Adipose tissue (tissue), 3 donors: ENCODE data around the gene ACYP2. TPM values are rescaled to one million over a fixed set of nuclear protein-coding genes. Genes with fewer than 3 reads are reported as not detected.
"Not testable (repeated sequence)": the region's sequence is repeated elsewhere in the genome, so short reads cannot be mapped to it uniquely, and the experiment has no call there.

Experiments
- H3K27ac ChIP-seq: one replicate; pipeline ENCODE4 v1.5.1; 2013; ENCODE audit warnings: low read depth, low read length
- WGBS, 3 donors: extraction: QIAGEN DNeasy Blood & Tissue Kit; methylation state at CpG; one replicate each; pipeline ENCODE4 v1.1.7; 2013; 5-methylcytosine and 5-hydroxymethylcytosine counted together
- polyA plus RNA-seq, 3 donors: library from polyadenylated mRNA; stranded (reverse); fragments of 200-250 nt; gene quantifications; one replicate each; pipeline ENCODE4 v1.2.3, GENCODE V29; 2013
- donor health status: healthy with polysubstance abuse.
- donor health status: Bipolar disorder and iron deficiency.
- donor health status: healthy.

The ACYP2 gene
- polyA plus RNA-seq, 3 donors = 14.4 to 26.7 (median 26.1) TPM

DNA sequence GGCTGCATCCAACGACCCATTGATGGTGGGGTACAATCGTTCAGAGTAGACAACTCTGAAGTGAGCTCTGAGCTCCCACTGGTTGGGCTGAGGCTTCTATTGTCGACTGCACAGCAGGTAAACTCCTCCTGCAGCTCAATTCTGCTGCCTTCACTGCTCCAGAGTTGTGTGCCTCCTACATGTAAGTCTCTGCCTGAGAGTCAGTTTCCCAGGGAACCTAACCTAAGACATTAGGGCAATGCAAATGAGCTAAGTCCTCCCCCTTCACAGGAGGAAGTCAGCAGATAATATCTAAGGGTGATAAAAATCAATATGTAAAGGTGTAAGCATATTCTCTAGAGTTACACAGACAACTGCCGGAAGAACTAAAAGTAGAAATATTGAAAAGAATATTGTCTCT, 22.5 kb upstream of the ACYP2 start:
- 69 to 76% (median 75%) methylated on average over 4 of the region's 4 CpGs for WGBS, 3 donors
- no peak overlapping the region for H3K27ac ChIP-seq

- 90 to 95% (median 92%) methylated on average over 6 to 26 of the region's 30 CpGs for WGBS, 3 donors
- not testable (repeated sequence) for H3K27ac ChIP-seq
Measured at GRCh38 chr2:54095406-54095805, 20.0 kb upstream of the ACYP2 start.

DNA sequence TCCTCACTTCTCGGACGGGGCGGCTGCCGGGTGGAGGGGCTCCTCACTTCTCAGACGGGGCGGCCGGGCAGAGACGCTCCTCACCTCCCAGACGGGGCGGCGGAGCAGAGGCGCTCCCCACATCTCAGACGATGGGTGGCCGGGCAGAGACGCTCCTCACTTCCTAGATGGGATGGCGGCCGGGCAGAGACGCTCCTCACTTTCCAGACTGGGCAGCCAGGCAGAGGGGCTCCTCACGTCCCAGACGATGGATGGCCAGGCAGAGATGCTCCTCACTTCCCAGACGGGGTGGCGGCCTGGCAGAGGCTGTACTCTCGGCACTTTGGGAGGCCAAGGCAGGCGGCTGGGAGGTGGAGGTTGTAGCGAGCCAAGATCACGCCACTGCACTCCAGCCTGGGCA, 19.3 kb upstream of the ACYP2 start:
- WGBS, 3 donors = 96 to 100% (median 97%) methylated on average over 4 to 18 of the region's 26 CpGs
- not testable (repeated sequence) for H3K27ac ChIP-seq

GRCh38 chr2:54097124-54097523, 18.3 kb upstream of the ACYP2 start:
- H3K27ac ChIP-seq = no peak overlapping the region

DNA sequence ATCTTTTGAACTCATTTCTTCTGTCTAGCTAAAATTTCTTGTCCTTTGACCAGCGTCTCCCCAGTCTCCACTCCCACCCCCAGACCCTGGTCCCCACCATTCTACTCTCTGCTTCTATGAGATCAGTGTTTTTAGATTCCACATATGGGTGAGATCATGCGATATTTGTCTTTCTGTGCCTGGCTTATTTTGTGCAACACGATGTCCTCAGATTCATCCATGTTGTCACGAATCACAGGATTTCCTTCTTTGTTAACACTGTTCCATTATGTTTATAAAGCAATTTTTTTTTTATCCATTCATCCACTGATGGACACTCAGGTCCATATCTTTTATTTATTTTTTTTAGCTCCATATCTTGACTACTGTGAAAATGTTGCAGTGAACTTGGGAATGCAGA, 16.0 kb upstream of the ACYP2 start:
- H3K27ac ChIP-seq = no peak overlapping the region
- WGBS, 3 donors = 84 to 97% (median 87%) methylated on average over 4 of the region's 4 CpGs

DNA sequence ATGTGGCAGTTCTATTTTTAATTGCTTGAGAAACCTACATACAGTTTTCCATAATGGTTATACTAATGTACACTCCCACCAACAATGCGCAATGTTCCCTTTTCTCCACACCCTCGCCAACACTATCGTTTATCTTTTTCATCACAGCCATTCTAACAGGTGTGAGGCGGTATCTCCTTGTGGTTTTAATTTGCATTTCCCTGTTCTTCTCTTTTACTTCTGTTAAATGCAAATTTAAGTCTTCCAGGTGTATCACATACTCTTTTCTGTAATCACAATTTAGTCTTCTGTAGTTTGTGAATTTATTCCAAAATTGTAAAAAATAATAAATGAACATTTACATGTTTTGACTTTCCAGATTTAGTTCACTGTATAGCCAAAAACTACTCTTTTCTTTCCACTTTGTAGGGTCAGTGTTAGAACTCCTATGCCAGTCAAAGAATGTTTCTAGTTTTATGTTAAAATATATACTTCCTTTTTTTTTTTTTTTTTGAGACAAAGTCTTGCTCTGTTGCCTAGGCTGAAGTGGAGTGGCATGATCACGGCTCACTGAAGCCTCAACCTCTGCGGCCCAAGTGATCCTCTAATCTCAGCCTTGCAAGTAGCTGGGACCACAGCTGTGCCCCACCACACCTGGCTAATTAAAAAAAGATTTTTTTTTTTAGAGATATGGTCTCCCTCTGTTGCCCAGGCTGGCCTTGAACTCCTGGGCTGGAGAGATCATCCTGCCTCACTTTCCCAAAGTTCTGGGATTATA, 15.4 kb upstream of the ACYP2 start:
- H3K27ac ChIP-seq = no peak overlapping the region
- 86 to 90% (median 86%) methylated on average over 6 of the region's 6 CpGs for WGBS, 3 donors

DNA sequence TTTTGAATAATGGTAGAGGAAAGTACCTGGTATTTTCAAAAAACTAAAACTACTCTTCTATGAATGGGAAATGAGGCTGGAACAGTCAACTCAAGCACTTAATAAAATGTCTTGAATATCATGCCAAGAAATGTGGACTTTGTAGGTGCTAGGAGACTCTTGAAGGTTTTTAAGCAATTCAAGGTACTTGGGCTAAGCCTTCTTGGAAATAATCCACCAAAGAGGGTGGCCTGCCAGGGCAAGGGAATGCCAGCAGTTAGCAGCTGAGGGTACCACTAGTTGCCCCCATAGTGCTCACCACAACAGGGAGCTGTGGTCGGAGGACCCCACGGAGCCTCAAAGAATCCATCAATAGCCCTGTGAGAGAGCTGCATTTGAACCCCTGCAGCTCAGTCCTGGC, 14.6 kb upstream of the ACYP2 start:
- H3K27ac ChIP-seq = no peak overlapping the region
- 91 to 93% (median 93%) methylated on average over 2 of the region's 2 CpGs for WGBS, 3 donors

DNA sequence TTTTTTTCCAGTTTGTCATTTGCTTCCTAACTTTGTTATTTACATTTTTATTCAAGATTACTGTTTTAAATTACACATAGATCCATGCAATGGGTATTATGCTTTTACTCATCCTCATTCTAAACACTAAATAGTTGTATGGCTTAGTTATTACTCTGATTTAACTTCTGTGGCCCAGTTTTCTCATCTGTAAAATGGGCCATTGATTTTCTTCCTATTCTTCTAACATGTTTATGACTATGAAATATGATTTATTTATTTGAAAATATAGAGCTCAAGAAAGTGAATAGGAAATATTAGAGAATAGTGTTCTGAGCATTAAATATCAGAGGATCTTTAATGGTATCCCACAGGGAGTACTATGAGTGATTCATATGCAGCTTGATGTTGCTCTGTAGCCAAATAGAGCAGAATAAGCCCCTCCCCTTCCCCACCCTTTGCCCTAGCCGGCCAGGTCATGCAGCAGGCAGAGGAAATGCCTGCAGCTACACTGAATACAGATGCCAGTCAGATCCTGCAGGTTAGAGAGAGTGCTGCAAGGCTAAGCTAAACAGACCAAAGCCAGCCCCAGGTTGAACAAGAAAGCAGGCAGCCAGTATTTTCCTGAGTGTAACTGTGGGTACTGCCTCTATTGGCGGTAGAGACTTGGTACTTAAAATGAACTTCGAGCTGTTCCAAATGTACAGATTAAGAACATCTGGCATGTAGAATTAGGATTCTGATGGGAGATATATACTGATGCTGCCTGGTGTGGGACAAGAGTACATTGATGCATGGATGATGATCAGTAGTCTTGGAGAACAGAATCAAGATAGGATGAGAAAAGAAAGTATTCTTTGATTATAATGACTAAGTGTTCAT, 11.7 kb upstream of the ACYP2 start:
- WGBS, 3 donors = 15 to 22% (median 19%) methylated on average over 3 of the region's 3 CpGs
- H3K27ac ChIP-seq = no peak overlapping the region

GRCh38 chr2:54106631-54107454, 8.6 kb upstream of the ACYP2 start:
- no peak overlapping the region for H3K27ac ChIP-seq

GRCh38 chr2:54107455-54107764, 8.0 kb upstream of the ACYP2 start:
- no peak overlapping the region for H3K27ac ChIP-seq
- 85 to 89% (median 88%) methylated on average over 2 of the region's 2 CpGs for WGBS, 3 donors

More at GRCh38 chr2:54106631-54107454, 8.6 kb upstream of the ACYP2 start:
- WGBS, 3 donors = 60 to 73% (median 68%) methylated on average over 12 of the region's 12 CpGs

DNA sequence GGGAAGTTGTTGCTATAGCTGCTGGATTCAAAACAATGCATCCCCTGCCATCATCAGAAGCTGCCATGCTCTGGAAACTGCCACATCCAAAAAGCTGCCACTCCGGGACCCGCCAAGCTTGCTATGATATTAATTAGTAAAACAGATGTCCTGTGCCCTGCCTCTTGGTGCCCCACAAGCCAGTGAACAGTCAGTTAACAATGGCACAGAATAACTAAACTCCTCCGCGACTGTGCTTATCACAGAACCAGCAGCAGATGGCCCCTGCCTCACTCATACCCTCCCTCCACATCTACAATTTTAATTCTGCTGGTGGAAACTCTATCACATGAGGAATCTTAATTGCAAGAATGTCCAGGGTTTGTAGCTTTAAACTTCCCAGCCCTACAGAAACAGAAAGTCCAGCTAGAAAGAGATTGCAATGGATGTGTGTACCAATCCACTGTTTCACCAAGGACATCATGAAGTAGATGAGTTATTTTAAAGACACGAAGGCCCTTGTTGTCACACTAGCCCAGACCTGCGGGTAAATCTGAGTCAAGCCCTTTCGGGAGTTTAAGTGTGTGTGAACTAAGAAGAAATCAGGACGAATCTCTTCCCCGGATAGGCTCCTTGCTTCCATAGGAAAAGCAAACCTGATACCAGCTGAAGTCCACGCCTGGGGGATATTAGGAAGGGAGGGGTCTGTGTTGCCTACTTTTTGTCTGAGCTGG, 7.4 kb upstream of the ACYP2 start:
- no peak overlapping the region for H3K27ac ChIP-seq
- WGBS, 3 donors = 78 to 89% (median 89%) methylated on average over 10 of the region's 10 CpGs

- WGBS, 3 donors = 91 to 95% (median 95%) methylated on average over 3 of the region's 3 CpGs
- no peak overlapping the region for H3K27ac ChIP-seq
Measured at GRCh38 chr2:54109848-54110247, 5.6 kb upstream of the ACYP2 start.

GRCh38 chr2:54114479-54114878, 936 bp upstream of the ACYP2 start:
- H3K27ac ChIP-seq = not testable (repeated sequence)
- 85 to 89% (median 86%) methylated on average over 6 of the region's 6 CpGs for WGBS, 3 donors

DNA sequence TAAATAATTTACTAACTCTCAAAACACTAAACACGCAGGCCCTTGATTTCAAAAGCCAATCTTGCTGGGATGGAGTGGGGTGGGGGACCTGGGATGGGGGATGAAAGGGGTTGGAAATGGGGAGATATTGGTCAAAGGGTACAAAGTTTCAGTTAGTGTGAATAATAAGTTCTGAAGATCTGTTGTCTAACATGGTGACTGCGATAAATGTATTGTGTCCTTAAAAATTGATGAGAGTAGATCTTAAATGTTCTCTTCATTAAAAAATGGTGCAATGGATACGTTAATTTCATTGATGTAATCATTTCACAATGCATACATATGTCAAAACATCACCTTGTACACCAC, 505 bp upstream of the ACYP2 start:
- no peak overlapping the region for H3K27ac ChIP-seq
- 41 to 46% (median 45%) methylated on average over 3 of the region's 3 CpGs for WGBS, 3 donors

DNA sequence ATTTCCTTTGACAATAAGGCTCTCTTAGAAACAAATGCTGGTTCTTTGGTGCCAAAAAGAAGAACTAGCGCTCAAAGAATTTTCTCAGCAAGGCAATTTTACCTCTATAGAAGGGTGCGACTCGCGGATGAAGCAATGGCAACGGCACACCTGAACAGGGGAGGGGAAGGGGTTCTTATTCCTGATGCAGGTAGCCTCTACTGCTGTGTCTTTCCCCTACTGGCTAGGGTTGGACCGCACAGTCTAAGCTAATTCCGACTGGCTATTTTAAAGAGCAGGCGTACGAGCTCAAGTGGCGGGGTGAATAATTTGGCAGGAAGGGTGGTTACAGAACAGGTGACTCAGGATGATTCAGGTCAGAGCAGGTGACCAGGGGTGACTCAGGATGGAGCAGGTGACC, 1.2 kb downstream of the ACYP2 start:
- 99 to 100% (median 99%) methylated on average over 10 of the region's 10 CpGs for WGBS, 3 donors
- H3K27ac ChIP-seq = not testable (repeated sequence)

DNA sequence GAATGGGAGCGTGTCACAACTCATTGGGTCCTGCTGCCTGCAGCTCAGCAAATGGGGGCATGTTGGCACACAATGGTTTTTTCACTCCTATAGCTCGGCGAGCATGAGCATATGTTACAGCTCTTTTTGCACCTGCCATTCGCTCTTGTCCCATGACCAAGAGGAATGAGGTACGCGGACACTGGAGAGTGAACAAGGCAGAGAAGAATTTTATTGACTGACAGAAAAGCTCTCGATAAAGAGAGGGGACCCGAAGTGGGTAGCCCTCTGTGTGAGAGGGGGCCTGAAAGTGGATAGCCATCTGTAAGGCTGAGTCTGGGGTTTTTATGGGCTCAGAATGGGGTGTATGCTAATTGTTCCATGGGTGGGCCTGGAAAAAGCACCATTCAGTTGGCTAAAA, 5.5 kb downstream of the ACYP2 start:
- WGBS, 3 donors = 97 to 99% (median 98%) methylated on average over 8 of the region's 8 CpGs
- H3K27ac ChIP-seq = no peak overlapping the region

DNA sequence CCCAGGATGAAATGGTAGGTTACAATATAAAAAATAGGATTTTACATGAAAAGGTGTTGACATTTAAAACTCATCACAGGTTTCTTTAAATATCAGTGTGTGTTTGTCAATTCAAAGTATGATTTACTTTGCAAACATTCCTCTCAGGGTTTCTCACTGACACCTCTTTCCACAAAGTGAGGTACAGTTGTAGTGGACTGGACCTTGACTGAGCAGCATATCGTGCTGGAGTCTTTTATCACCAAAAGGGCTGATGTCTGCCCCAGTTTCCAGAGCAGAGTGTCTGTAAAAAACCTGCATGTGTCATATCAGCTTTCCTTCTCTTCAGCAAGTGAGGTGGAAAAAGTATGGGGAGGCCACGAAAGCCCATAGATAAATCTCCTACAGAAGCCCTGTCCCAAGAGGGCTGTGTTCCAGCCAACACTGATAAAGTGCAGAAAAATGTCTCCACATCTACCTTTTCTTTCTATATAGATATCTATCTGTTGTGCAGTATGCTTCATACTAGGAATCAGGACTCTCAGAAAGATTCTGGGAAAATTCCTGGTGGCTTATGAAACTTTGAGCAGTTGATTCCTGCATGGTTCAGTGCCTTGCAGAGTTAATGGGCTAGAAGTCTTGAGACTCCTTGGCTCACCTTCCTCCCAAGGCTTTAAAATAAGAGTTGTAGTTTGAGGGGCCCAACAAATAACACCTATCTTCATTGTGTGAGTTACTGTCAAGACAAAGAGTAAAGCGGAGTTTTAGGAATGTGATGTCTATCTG, 6.9 kb downstream of the ACYP2 start:
- 75 to 92% (median 86%) methylated on average over 3 of the region's 3 CpGs for WGBS, 3 donors
- no peak overlapping the region for H3K27ac ChIP-seq

- 69 to 83% (median 78%) methylated on average over 4 of the region's 4 CpGs for WGBS, 3 donors
- H3K27ac ChIP-seq = no peak overlapping the region
Measured at GRCh38 chr2:54122939-54123338, 7.5 kb downstream of the ACYP2 start.
